ENCODE results near the gene ARAP3. TPM values are rescaled to one million over a fixed set of nuclear protein-coding genes. Genes with fewer than 3 reads are reported as not detected.

The ARAP3 gene
- total and polyA plus RNA-seq, 9 of the 15 experiments (the other 6 are each of a cell fraction or from before 2014, with no cell fraction given): 0.83 to 25.7 (median 6.4) TPM

DNA sequence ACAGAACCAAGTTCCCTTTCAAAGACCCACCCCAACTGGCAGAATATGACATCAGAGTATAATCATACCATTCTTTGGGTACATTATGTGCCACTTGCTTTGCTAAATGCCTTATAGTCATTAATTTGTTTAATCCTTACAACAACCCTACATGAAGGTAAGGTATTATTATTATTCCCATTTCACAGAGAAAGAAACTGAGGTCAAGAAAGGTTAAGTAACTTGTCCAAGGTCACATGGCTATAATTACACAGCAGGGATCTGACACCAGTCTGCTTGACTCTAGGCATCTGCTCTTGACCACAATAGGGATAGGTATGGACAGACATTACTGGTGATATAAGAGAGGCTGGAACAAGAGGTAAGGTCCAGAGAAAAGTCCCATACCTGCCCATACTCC lies 32.1 kb downstream of the ARAP3 start:
- H3K27me3 ChIP-seq (ENCODE audit: control insufficient read depth in 2 of 2, insufficient read depth in 2 of 2, low read length in 2 of 2): no peaks in the 10 kb centered on the region
- in situ Hi-C loops (cut with MboI): no loop called here
- H3K9me1 ChIP-seq (ENCODE audit: control insufficient read depth, insufficient read depth, low read length): peaks cover 4% of the 10 kb centered on the region
- H3K79me2 ChIP-seq (ENCODE audit: control insufficient read depth, insufficient read depth, low read length): peaks cover 3% of the 10 kb centered on the region; the same call in 1 of the 3 replicates
- intact Hi-C loops (cut with micrococcal nuclease): no loop called here
- H3K9me3 ChIP-seq (replicated peaks; ENCODE audit: control insufficient read depth, insufficient read depth, low read depth, low read length): no peaks in the 10 kb centered on the region
- no peak overlapping the region for H2AFZ ChIP-seq (ENCODE audit: low read depth, low read length)
- no peak for ATAC-seq
- H3K27ac ChIP-seq (ENCODE audit: extremely low read depth, low read depth, low read length): no peak overlapping the region
- ChIA-PET CTCF (ENCODE audit: low intra/inter-chr PET ratio) (no interaction called here), POLR2A (no interaction called here)
- DNase-seq (ENCODE audit: extremely low read depth in 1 of 4, low spot score in 3 of 4): no peak
- TF ChIP-seq BCOR (IDR thresholded peaks at IDR 0.05) (peak; percentile 88), RBM25 (IDR thresholded peaks at IDR 0.05; ENCODE audit: low read depth, low read length, severe bottlenecking) (peak; percentile 96), KDM1A (IDR thresholded peaks at IDR 0.05) (peak; percentile 68 to 74), ADNP (tag; IDR thresholded peaks at IDR 0.05) (peak; percentile 73; the same call in 1 of the 2 replicates), RHOXF2B (CRISPR knock-in tag; conservative IDR thresholded peaks at IDR 0.05) (no peak), ESRRA (IDR thresholded peaks at IDR 0.05; ENCODE audit: borderline replicate concordance, low read depth) (peak; percentile 95)
- peaks cover 9 to 30% of the 10 kb centered on the region in 2 experiments for H3K4me1 ChIP-seq (replicated peaks in 1 of 2; ENCODE audit: control insufficient read depth in 2 of 2, insufficient read depth in 2 of 2, low read length in 2 of 2)
- H4K20me1 ChIP-seq (replicated peaks; ENCODE audit: control insufficient read depth, insufficient read depth, low read length): no peaks in the 10 kb centered on the region
- no peak overlapping the region; a peak in 1 of 4 replicates for H3K9ac ChIP-seq (ENCODE audit: insufficient read depth in 1 of 2, low read depth in 2 of 2, low read length in 2 of 2)
- peaks cover 18% of the 10 kb centered on the region; the same call in 2 of the 3 replicates for H3K36me3 ChIP-seq (ENCODE audit: control insufficient read depth, insufficient read depth, low read length)
- peak overlapping the region; percentile 89 for H3K4me2 ChIP-seq (ENCODE audit: insufficient read depth, low read length)
- TSS peak; percentile 52 for BruUV-seq (replicated peaks)
- FAIRE-seq: no peak
- H3K4me3 ChIP-seq: no peak overlapping the region

DNA sequence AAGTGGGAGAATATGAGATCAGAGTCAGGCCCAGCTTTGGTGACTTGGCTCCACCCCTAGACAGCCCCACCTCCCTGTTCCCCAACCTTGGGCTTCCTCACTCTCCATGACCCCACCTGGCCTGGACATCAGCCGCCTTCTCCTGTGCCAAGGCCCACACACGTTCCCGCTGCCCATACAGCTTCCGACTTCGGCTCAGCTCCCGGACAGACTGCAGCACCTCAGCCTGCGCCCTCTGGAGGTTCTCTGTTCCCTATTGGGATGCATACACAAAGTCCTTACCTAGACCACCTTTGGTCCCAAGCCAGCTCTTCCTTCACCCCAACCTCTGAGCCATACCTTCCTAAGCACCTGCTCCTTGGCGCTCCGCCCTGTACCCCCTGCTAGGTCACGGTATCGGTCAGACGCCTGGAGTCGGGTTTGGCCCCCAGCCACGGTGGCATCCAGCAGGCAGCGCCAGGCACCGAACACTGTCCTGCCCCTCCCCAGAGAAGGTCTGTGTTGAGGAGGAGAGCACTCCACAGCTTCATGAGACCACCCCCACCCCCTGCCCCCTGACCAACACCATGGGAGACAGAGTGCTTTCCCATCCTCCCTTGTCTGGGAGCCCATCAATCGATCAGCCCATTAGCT lies 32.9 kb downstream of the ARAP3 start:
- H3K27ac ChIP-seq (ENCODE audit: extremely low read depth, low read depth, low read length): no peak overlapping the region
- H3K4me3 ChIP-seq: no peak overlapping the region
- H2AFZ ChIP-seq (ENCODE audit: low read depth, low read length): no peak overlapping the region
- H3K9ac ChIP-seq (ENCODE audit: insufficient read depth in 1 of 2, low read depth in 2 of 2, low read length in 2 of 2): peak overlapping the region in 1 of 2 experiments; percentile 62; a peak in 2 of 4 replicates
- H3K36me3 ChIP-seq (ENCODE audit: control insufficient read depth, insufficient read depth, low read length): peaks cover 25% of the 10 kb centered on the region; the same call in 2 of the 3 replicates
- BruUV-seq (replicated peaks): no TSS peak
- H4K20me1 ChIP-seq (replicated peaks; ENCODE audit: control insufficient read depth, insufficient read depth, low read length): no peaks in the 10 kb centered on the region
- ChIA-PET CTCF (ENCODE audit: low intra/inter-chr PET ratio) (no interaction called here), POLR2A (interaction anchor here (0.5 kb wide), 1 partner anchor 9 kb away, joined by 4 read pairs; no protein-coding TSS in a partner anchor)
- no peak overlapping the region for H3K4me2 ChIP-seq (ENCODE audit: insufficient read depth, low read length)
- peaks cover 4% of the 10 kb centered on the region for H3K9me1 ChIP-seq (ENCODE audit: control insufficient read depth, insufficient read depth, low read length)
- in situ Hi-C loops (cut with MboI): no loop called here
- H3K27me3 ChIP-seq (ENCODE audit: control insufficient read depth in 2 of 2, insufficient read depth in 2 of 2, low read length in 2 of 2): no peaks in the 10 kb centered on the region
- WGBS (ENCODE audit: insufficient coverage, low coverage, missing lambda C conversion rate): 89% methylated on average over 14 of the region's 17 CpGs
- peaks cover 3% of the 10 kb centered on the region; the same call in 1 of the 3 replicates for H3K79me2 ChIP-seq (ENCODE audit: control insufficient read depth, insufficient read depth, low read length)
- peaks cover 9 to 30% of the 10 kb centered on the region in 2 experiments for H3K4me1 ChIP-seq (replicated peaks in 1 of 2; ENCODE audit: control insufficient read depth in 2 of 2, insufficient read depth in 2 of 2, low read length in 2 of 2)
- DNase-seq (ENCODE audit: extremely low read depth in 1 of 4, low spot score in 3 of 4): no peak
- no peak for ATAC-seq
- H3K9me3 ChIP-seq (replicated peaks; ENCODE audit: control insufficient read depth, insufficient read depth, low read depth, low read length): no peaks in the 10 kb centered on the region
- no peak for FAIRE-seq
- TF ChIP-seq RBFOX2 (IDR thresholded peaks at IDR 0.05; ENCODE audit: low read depth, low read length) (peak; percentile 43), PTBP1 (IDR thresholded peaks at IDR 0.05; ENCODE audit: low read depth, low read length) (no peak), ZNF282 (CRISPR knock-in tag; IDR thresholded peaks at IDR 0.05) (no peak), ZNF830 (CRISPR knock-in tag; IDR thresholded peaks at IDR 0.05) (no peak)
- TF ChIP-seq, protein P1, sequence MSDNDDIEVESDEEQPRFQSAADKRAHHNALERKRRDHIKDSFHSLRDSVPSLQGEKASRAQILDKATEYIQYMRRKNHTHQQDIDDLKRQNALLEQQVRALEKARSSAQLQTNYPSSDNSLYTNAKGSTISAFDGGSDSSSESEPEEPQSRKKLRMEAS (CRISPR knock-in tag; IDR thresholded peaks at IDR 0.05): no peak
- TF ChIP-seq, protein P2, sequence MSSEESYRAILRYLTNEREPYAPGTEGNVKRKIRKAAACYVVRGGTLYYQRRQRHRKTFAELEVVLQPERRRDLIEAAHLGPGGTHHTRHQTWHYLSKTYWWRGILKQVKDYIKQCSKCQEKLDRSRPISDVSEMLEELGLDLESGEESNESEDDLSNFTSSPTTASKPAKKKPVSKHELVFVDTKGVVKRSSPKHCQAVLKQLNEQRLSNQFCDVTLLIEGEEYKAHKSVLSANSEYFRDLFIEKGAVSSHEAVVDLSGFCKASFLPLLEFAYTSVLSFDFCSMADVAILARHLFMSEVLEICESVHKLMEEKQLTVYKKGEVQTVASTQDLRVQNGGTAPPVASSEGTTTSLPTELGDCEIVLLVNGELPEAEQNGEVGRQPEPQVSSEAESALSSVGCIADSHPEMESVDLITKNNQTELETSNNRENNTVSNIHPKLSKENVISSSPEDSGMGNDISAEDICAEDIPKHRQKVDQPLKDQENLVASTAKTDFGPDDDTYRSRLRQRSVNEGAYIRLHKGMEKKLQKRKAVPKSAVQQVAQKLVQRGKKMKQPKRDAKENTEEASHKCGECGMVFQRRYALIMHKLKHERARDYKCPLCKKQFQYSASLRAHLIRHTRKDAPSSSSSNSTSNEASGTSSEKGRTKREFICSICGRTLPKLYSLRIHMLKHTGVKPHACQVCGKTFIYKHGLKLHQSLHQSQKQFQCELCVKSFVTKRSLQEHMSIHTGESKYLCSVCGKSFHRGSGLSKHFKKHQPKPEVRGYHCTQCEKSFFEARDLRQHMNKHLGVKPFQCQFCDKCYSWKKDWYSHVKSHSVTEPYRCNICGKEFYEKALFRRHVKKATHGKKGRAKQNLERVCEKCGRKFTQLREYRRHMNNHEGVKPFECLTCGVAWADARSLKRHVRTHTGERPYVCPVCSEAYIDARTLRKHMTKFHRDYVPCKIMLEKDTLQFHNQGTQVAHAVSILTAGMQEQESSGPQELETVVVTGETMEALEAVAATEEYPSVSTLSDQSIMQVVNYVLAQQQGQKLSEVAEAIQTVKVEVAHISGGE (CRISPR knock-in tag; IDR thresholded peaks at IDR 0.05): no peak
- intact Hi-C loops (cut with micrococcal nuclease): no loop called here

Measured in K562 (cell line).